Prostate gland (tissue), 2 donors: ENCODE results near the gene ELAVL2.

Experiments used
- POLR2A ChIP-seq: fragments of 450-650 bp; IDR thresholded peaks from one replicate; pipeline ENCODE4 v1.6.1; 2016; ENCODE audit warnings: antibody characterized with exemption, mild to moderate bottlenecking
- TF ChIP-seq, protein P1 (sequence below), 4 experiments: fragments of 200-600 bp in 2 of 4; fragments of 450-650 bp in 2 of 4; sonication (generic) in 2 of 4; IDR thresholded peaks; 1 replicate in 3 of 4; 2 replicates in 1 of 4; pipeline ENCODE4 v1.5.1; 2016 to 2019; ENCODE audit warnings: antibody characterized with exemption in 4 of 4, mild to moderate bottlenecking in 2 of 4, moderate library complexity in 2 of 4

DNA sequence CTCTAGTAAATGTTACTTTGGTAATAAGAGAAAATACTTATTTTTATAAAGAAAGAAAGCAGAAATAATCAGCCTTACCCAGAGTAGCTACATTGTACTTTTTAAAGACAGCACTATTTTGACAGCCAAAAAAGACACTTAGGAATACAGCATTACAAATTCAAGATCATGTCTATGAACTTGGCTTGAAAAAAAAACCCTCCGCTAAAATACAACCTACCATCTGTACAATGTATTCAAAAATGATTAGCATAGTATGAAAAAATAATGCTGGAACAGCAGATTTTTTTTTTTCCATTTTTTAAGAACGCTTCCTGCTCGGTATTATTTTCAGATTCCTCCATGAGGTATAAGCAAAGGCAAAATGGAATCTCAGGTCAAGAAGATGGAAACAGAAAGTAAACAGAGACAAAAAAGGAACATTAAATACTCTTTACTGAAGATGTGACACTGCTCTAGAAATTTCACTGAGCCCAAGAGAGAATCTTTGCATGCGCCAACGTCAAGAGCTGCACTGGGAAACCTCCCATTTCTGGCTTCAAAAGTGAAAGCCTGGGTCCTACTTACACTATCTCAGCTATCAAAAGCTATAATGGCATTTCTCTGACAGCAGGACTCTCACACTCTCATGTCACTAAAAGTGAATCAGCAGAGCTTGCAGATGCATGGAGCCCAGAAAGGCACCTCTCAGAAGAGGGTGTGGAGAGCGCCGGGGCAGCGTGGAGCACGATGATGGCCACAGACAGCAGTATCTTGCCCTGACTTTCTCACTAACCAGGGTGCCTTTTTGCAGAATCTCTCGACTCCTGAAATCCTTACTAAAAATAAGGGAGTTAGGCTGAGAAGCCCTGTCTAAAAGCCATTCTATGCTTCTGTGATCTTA, 167.4 kb downstream of the ELAVL2 start:
- TF ChIP-seq, protein P1, sequence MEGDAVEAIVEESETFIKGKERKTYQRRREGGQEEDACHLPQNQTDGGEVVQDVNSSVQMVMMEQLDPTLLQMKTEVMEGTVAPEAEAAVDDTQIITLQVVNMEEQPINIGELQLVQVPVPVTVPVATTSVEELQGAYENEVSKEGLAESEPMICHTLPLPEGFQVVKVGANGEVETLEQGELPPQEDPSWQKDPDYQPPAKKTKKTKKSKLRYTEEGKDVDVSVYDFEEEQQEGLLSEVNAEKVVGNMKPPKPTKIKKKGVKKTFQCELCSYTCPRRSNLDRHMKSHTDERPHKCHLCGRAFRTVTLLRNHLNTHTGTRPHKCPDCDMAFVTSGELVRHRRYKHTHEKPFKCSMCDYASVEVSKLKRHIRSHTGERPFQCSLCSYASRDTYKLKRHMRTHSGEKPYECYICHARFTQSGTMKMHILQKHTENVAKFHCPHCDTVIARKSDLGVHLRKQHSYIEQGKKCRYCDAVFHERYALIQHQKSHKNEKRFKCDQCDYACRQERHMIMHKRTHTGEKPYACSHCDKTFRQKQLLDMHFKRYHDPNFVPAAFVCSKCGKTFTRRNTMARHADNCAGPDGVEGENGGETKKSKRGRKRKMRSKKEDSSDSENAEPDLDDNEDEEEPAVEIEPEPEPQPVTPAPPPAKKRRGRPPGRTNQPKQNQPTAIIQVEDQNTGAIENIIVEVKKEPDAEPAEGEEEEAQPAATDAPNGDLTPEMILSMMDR (IDR thresholded peaks at IDR 0.05) = no peak
- no peak for TF ChIP-seq POLR2A
